GM19099 (cell line): ENCODE data around the gene SMIM13.
A peak's percentile ranks its signal among the peaks of the same experiment; 100 is the strongest.

ENCODE experiments used
- POLR2A ChIP-seq: IDR thresholded peaks from 3 replicates; pipeline ENCODE4 v1.6.1; 2011; ENCODE audit warnings: low read depth; ENCODE audit not compliant: insufficient read length; ENCODE audit errors: extremely low read depth

Gene SMIM13

GRCh38 chr6:11093626-11094410, at the start of gene SMIM13:
Gene SMIM13, plus strand, starts transcription at chr6:11093834. Its CDS starts 480 bp downstream, at chr6:11094314.
- peak; percentile 73 for TF ChIP-seq POLR2A

- no peak for TF ChIP-seq POLR2A
Measured at GRCh38 chr6:11043961-11044711, 49.5 kb upstream of the SMIM13 start, which contains the start of gene ELOVL2. Gene ELOVL2, minus strand, starts transcription at chr6:11044305. Its CDS starts 75 bp downstream, at chr6:11044230.

- TF ChIP-seq POLR2A, result no peak
Measured at GRCh38 chr6:11044712-11045167, 48.9 kb upstream of the SMIM13 start.

GRCh38 chr6:11050731-11051130, 42.9 kb upstream of the SMIM13 start:
- TF ChIP-seq POLR2A, result no peak

DNA sequence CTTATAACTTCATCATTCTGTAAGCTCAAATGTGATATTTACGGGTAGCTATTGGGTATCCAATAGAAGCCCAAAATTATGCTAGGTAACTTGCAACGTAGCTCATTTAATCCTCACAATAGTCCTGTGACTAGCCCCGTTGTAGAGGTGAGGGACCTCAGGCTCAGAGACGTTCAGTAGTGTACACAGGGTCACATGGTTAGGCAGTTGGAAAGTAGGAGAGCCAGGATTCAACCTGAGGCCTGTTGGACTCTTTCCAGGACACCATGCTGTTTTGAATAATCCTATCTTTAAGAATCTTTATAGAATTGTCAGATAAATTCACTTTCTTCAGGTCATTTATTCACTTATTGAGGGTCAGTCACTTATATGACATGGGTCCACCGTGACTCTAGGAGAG, 40.3 kb upstream of the SMIM13 start:
- no peak for TF ChIP-seq POLR2A

DNA sequence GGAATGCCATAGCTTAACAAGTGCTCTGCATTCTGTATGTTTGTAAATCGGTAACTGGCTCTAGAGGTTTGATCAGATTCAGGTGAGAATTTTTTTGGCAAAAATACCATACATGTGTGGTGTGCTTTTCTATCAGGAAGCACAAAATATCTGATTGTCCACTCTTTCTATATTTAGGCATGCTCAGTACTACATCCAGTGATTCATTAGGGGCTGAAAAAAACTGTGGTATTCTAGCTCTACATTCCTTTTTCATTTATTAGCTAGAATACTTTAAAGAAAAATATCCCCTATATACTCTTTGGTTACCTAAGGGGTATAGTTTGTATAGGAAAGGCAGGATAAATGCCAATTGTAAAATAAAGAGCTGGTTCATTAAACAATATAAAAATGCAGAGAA, 38.9 kb upstream of the SMIM13 start:
- no peak for TF ChIP-seq POLR2A

DNA sequence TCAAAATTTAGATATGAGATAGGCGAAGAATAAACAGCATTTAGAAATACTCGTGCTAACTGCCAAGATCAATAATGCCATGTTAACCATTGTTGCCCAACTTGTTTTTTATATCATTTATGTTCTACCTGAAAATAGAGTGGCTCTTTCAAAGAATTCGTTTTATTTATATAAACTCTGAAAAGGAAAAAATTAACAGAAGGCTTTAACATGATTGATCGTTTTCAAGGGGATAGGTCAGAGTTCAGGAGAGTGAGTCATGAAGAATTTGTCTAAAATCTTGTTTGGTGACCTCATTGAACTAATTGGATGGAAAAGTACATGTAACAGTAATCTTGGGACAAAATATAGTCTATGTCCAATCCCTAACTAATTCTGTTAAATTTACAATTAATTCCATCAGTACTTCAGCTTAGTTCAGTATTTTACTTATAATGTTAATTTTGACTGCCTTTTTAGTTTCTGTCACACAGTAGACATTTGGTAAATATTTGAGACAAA, 38.5 kb upstream of the SMIM13 start:
- TF ChIP-seq POLR2A, result no peak

GRCh38 chr6:11056871-11057270, 36.8 kb upstream of the SMIM13 start:
- TF ChIP-seq POLR2A, result no peak

- TF ChIP-seq POLR2A, result no peak
Measured at GRCh38 chr6:11058406-11058805, 35.2 kb upstream of the SMIM13 start.

DNA sequence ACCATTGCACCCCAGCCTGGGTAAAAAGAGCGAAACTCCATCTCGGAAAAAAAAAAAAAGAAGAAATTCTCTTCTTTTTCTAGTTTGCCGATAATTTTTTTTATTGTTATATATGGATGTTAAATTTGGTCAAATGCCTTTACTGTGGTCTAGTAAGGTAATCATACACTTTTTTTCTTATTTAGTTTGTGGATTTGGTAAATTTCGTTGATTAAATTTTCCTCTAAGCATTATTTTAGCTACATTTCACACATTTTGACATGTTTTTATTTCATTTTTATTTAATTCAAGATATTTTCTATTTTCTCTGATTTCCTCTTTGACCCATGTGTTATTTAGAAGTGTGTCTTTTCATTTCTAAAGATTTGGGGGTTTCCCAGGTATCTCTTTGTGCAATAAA, 31.6 kb upstream of the SMIM13 start:
- TF ChIP-seq POLR2A, result no peak

DNA sequence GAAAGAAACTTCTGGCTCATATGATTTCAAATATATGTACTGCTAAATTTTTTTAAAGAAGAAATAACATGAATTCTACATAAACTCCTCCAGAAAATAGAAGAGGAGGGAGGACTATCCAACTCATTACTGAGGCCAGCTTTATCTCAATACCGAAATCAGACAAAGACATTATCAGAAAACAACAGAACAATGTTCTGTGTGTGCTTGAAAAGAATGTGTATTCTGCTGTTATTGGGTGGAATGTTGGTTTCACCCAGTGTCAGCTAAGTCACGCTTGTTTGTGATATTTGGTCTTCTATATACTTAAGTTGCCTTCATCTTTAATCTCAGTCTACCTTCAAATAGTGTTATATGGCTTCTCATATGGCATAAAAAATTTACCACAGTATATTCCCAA, 30.9 kb upstream of the SMIM13 start:
- no peak for TF ChIP-seq POLR2A

- TF ChIP-seq POLR2A, result no peak
Measured at GRCh38 chr6:11064836-11065235, 28.8 kb upstream of the SMIM13 start.

- TF ChIP-seq POLR2A, result no peak
Measured at GRCh38 chr6:11065436-11066202, 28.0 kb upstream of the SMIM13 start.

DNA sequence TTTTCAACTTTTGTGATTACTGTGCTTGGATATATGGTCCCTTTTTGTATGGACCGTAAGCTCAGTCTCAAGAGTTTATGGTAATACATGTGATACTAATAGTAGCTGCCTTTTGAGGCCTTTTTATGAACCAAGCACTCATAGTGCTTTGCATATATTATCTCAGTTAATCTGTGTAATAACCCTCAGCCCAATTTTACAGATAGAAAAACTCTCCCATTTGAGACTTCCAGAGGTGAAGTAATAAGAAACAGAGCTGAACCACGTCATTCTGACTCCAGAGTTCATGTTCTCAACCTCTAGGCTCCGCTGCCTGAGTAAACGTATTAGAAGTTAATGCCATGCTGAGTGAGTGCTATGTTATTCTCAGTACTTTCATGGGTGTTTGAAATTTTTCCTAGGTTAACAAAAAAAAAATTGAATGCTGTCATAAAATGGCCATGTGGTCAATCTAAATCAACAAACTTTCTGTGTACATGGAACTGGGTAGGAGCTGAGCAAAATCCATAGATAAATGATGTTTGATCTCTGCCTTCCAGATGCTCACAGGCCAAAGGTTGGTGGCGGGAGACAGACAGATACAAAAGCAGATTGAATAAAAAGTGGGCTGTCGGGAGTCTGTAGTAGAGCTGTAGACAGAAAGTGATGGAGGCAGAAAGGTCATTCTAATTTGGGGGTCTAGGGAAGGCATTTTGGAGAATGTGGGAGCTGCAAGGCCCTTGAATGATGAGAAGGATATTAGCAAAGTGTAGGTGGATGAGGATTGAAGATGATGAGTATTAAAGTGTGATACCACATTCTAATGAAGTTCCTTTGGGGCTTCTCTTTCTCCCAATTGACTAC, 26.9 kb upstream of the SMIM13 start:
- no peak for TF ChIP-seq POLR2A
